CD14-positive monocyte (primary cell): Measurements from ENCODE around the gene DIPK1A. TPM values are rescaled to one million over a fixed set of nuclear protein-coding genes. Genes with fewer than 3 reads are reported as not detected.
A peak's percentile ranks its signal among the peaks of the same experiment; 100 is the strongest.

Experiments used
- DNase-seq, 3 donors: peaks; one replicate each; pipeline ENCODE4 v3.0.0-alpha.2; 2011 to 2022
- H2AFZ ChIP-seq: 2 replicates; pipeline ENCODE4 v1.6.0; 2012; ENCODE audit warnings: mild to moderate bottlenecking, low read depth, low read length, inconsistent platforms; ENCODE audit not compliant: insufficient read depth, poor library complexity, severe bottlenecking
- H3K27ac ChIP-seq, 2 donors: 1 replicate in 1 of 2; 2 replicates in 1 of 2; pipeline ENCODE4 v1.5.1; 2012 to 2013; ENCODE audit warnings: low read length in 2 of 2, control low read depth in 1 of 2, inconsistent platforms in 1 of 2, low read depth in 1 of 2, mild to moderate bottlenecking in 1 of 2
- H3K27me3 ChIP-seq, 2 donors: one replicate each; pipeline versions ENCODE4 v1.6.0 to v1.6.1; 2011 to 2013; ENCODE audit warnings: low read length in 2 of 2; ENCODE audit not compliant: control insufficient read depth in 2 of 2, insufficient read depth in 2 of 2
- H3K36me3 ChIP-seq, 2 donors: replicated peaks in 1 of 2; 1 replicate in 1 of 2; 2 replicates in 1 of 2; pipeline versions ENCODE4 v1.5.1 to v1.6.1; 2012 to 2013; ENCODE audit warnings: low read length in 2 of 2, control low read depth in 1 of 2, inconsistent platforms in 1 of 2, mild to moderate bottlenecking in 1 of 2; ENCODE audit not compliant: insufficient read depth in 2 of 2, control insufficient read depth in 1 of 2
- H3K4me1 ChIP-seq, 2 donors: 1 replicate in 1 of 2; 2 replicates in 1 of 2; pipeline versions ENCODE4 v1.5.1 to v1.6.1; 2012 to 2013; ENCODE audit warnings: low read length in 2 of 2, control low read depth in 1 of 2, inconsistent platforms in 1 of 2, mild to moderate bottlenecking in 1 of 2, moderate library complexity in 1 of 2; ENCODE audit not compliant: insufficient read depth in 2 of 2, control insufficient read depth in 1 of 2
- H3K4me2 ChIP-seq: replicated peaks from 2 replicates; pipeline ENCODE3; 2012; ENCODE audit warnings: low read length, moderate library complexity, mild to moderate bottlenecking; ENCODE audit not compliant: poor library complexity, severe bottlenecking; ENCODE audit errors: extremely low read depth
- H3K4me3 ChIP-seq, 3 experiments: fragments of 200-600 bp in 1 of 3; sonication (generic) in 1 of 3; replicated peaks in 1 of 3; 1 replicate in 2 of 3; 2 replicates in 1 of 3; pipeline ENCODE4 v1.5.1; 2011 to 2013; ENCODE audit warnings: low read length in 3 of 3, mild to moderate bottlenecking in 3 of 3, control low read depth in 2 of 3, low read depth in 2 of 3, inconsistent platforms in 1 of 3, moderate library complexity in 1 of 3
- H3K79me2 ChIP-seq: 2 replicates; pipeline ENCODE4 v1.6.0; 2012; ENCODE audit warnings: mild to moderate bottlenecking, control low read depth, inconsistent platforms, low read length, moderate library complexity; ENCODE audit not compliant: insufficient read depth
- H3K9ac ChIP-seq: 2 replicates; pipeline ENCODE4 v1.6.0; 2017; ENCODE audit warnings: low read length, mild to moderate bottlenecking; ENCODE audit not compliant: insufficient read depth, poor library complexity, severe bottlenecking
- H3K9me3 ChIP-seq, 2 donors: replicated peaks in 1 of 2; 1 replicate in 1 of 2; 2 replicates in 1 of 2; pipeline versions ENCODE4 v1.5.1 to v1.6.1; 2012 to 2013; ENCODE audit warnings: low read length in 2 of 2, control low read depth in 1 of 2; ENCODE audit not compliant: control insufficient read depth in 1 of 2, insufficient read depth in 1 of 2
- H4K20me1 ChIP-seq: 2 replicates; pipeline ENCODE4 v1.6.0; 2012; ENCODE audit warnings: mild to moderate bottlenecking, low read length, control low read depth, moderate library complexity; ENCODE audit not compliant: insufficient read depth
- H3K27ac Mint-ChIP-seq, 7 donors: one replicate each; pipeline ENCODE4 v1.8.0; 2020; ENCODE audit warnings: mild to moderate bottlenecking in 7 of 7, mixed read lengths in 7 of 7, moderate library complexity in 6 of 7, inconsistent platforms in 2 of 7
- H3K27me3 Mint-ChIP-seq, 3 donors: one replicate each; pipeline ENCODE4 v1.8.0; 2021 to 2022; ENCODE audit warnings: low read depth in 3 of 3, mild to moderate bottlenecking in 3 of 3, mixed read lengths in 3 of 3, moderate library complexity in 3 of 3, inconsistent platforms in 1 of 3
- H3K36me3 Mint-ChIP-seq, 2 donors: one replicate each; pipeline ENCODE4 v1.8.0; 2020; ENCODE audit warnings: mixed read lengths in 2 of 2, inconsistent platforms in 1 of 2, mild to moderate bottlenecking in 1 of 2
- H3K4me1 Mint-ChIP-seq: one replicate; pipeline ENCODE4 v1.8.0; 2020; ENCODE audit warnings: mild to moderate bottlenecking, mixed read lengths
- H3K4me3 Mint-ChIP-seq, 2 donors: one replicate each; pipeline ENCODE4 v1.8.0; 2020; ENCODE audit warnings: mild to moderate bottlenecking in 2 of 2, mixed read lengths in 2 of 2, moderate library complexity in 1 of 2
- H3K9me3 Mint-ChIP-seq, 7 donors: one replicate each; pipeline ENCODE4 v1.8.0; 2020 to 2022; ENCODE audit warnings: mixed read lengths in 7 of 7, mild to moderate bottlenecking in 6 of 7, moderate library complexity in 6 of 7, inconsistent platforms in 2 of 7
- WGBS: methylation state at CpG from one replicate; pipeline ENCODE4 v1.1.5; 2013; ENCODE audit warnings: missing lambda C conversion rate; ENCODE audit not compliant: insufficient coverage; 5-methylcytosine and 5-hydroxymethylcytosine counted together
- intact Hi-C, 2 donors: fragments of 100-400 bp; cut with micrococcal nuclease; formaldehyde crosslinking; loops; one replicate each; pipeline versions ENCODE4 v1.15.0 to v1.15.1; 2023
- polyA plus RNA-seq, 3 donors: library from polyadenylated mRNA; depleted of rRNA in 1 of 3; unstranded in 2 of 3; stranded (reverse) in 1 of 3; fragments of 300-500 nt in 2 of 3; fragments of >200 nt in 1 of 3; fragmentation: Illumina TruSeq in 2 of 3; gene quantifications; 1 replicate in 2 of 3; 2 replicates in 1 of 3; pipeline ENCODE4 v1.2.3, GENCODE V29; 2012 to 2021
- TF ChIP-seq, protein P1 (sequence below): fragments of 200-600 bp; IDR thresholded peaks from one replicate; pipeline ENCODE4 v1.8.0; 2022; ENCODE audit warnings: antibody characterized with exemption, mild to moderate bottlenecking

DIPK1A gene
- polyA plus RNA-seq, 3 donors: 0.45 to 1.4 (median 0.83) TPM

DNA sequence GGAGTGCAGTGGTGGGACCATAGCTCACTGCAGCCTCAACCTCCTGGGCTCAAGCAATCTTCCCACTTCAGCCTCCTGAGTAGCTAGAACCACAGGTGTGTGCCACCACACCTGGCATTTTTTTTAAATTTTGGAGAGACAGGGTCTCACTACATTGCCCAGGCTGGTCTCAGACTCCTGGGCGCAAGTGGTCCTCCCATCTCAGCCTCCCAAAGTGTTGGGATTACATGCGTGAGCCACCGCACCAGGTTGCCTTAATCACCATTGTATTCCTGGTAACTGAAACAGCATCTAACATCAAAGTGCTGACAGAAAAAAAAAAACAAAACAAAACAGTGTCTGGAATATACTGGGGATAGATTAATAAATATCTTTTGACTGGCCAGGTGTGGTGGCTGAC, 111.2 kb downstream of the DIPK1A start:
- no CpG with 5 or more reads among the region's 3 CpGs for WGBS
- peaks cover 2 to 6% of the 10 kb centered on the region in 2 donors for H3K36me3 Mint-ChIP-seq
- H3K27ac Mint-ChIP-seq: no peak overlapping the region
- Histone ChIP-seq H3K36me3 (no peaks in the 10 kb centered on the region), H2AFZ (no peak overlapping the region), H4K20me1 (no peaks in the 10 kb centered on the region), H3K9ac (no peak overlapping the region), H3K4me2 (no peak overlapping the region), H3K27me3 (no peaks in the 10 kb centered on the region), H3K27ac (no peak overlapping the region), H3K4me1 (peaks cover 32 to 34% of the 10 kb centered on the region in 2 donors), H3K4me3 (no peak overlapping the region), H3K9me3 (no peaks in the 10 kb centered on the region), H3K79me2 (no peaks in the 10 kb centered on the region)
- H3K27me3 Mint-ChIP-seq: no peaks in the 10 kb centered on the region
- H3K4me3 Mint-ChIP-seq: no peak overlapping the region
- TF ChIP-seq, protein P1, sequence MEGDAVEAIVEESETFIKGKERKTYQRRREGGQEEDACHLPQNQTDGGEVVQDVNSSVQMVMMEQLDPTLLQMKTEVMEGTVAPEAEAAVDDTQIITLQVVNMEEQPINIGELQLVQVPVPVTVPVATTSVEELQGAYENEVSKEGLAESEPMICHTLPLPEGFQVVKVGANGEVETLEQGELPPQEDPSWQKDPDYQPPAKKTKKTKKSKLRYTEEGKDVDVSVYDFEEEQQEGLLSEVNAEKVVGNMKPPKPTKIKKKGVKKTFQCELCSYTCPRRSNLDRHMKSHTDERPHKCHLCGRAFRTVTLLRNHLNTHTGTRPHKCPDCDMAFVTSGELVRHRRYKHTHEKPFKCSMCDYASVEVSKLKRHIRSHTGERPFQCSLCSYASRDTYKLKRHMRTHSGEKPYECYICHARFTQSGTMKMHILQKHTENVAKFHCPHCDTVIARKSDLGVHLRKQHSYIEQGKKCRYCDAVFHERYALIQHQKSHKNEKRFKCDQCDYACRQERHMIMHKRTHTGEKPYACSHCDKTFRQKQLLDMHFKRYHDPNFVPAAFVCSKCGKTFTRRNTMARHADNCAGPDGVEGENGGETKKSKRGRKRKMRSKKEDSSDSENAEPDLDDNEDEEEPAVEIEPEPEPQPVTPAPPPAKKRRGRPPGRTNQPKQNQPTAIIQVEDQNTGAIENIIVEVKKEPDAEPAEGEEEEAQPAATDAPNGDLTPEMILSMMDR: no peak
- no peak for DNase-seq
- peaks cover 34% of the 10 kb centered on the region for H3K4me1 Mint-ChIP-seq
- peaks cover 0 to 3% (median 0%) of the 10 kb centered on the region in 7 donors for H3K9me3 Mint-ChIP-seq
- intact Hi-C loops: no loop called here

GRCh38 chr1:92848201-92848600, 113.1 kb downstream of the DIPK1A start:
- peaks cover 14 to 19% of the 10 kb centered on the region in 2 donors for H3K36me3 Mint-ChIP-seq

More at GRCh38 chr1:92848201-92848600, 113.1 kb downstream of the DIPK1A start:
- WGBS: 98% methylated on average over 4 of the region's 4 CpGs
- Histone ChIP-seq H3K4me2 (no peak overlapping the region), H4K20me1 (no peaks in the 10 kb centered on the region), H3K27me3 (no peaks in the 10 kb centered on the region), H3K4me3 (no peak overlapping the region), H3K27ac (no peak overlapping the region), H3K9me3 (no peaks in the 10 kb centered on the region), H2AFZ (no peak overlapping the region), H3K79me2 (no peaks in the 10 kb centered on the region), H3K36me3 (peaks cover 11 to 13% of the 10 kb centered on the region in 2 donors), H3K4me1 (peaks cover 17 to 18% of the 10 kb centered on the region in 2 donors), H3K9ac (no peak overlapping the region)
- H3K9me3 Mint-ChIP-seq: peaks cover 0 to 3% (median 0%) of the 10 kb centered on the region in 7 donors
- intact Hi-C loops: no loop called here
- peaks cover 18% of the 10 kb centered on the region for H3K4me1 Mint-ChIP-seq
- TF ChIP-seq, protein P1: no peak
- DNase-seq: no peak
- H3K27ac Mint-ChIP-seq: peak overlapping the region in 1 of 7 donors; percentile 64
- no peaks in the 10 kb centered on the region for H3K27me3 Mint-ChIP-seq
- H3K4me3 Mint-ChIP-seq: no peak overlapping the region
